Esophagus (tissue), 2 donors: ENCODE measurements around the gene STOX2. TPM values are rescaled to one million over a fixed set of nuclear protein-coding genes. Genes with fewer than 3 reads are reported as not detected.

Experiments used
- H3K27ac ChIP-seq, 2 donors: one replicate each; pipeline ENCODE4 v1.5.1; 2013; ENCODE audit warnings: low read depth in 2 of 2, mild to moderate bottlenecking in 2 of 2, inconsistent platforms in 1 of 2, low read length in 1 of 2, moderate library complexity in 1 of 2
- H3K27me3 ChIP-seq, 2 donors: one replicate each; pipeline ENCODE4 v1.6.1; 2013; ENCODE audit warnings: low read length in 2 of 2, control low read depth in 1 of 2, mild to moderate bottlenecking in 1 of 2; ENCODE audit not compliant: insufficient read depth in 2 of 2, control insufficient read depth in 1 of 2
- H3K36me3 ChIP-seq, 2 donors: one replicate each; pipeline ENCODE4 v1.6.1; 2013; ENCODE audit warnings: low read length in 1 of 2; ENCODE audit not compliant: control insufficient read depth in 2 of 2, insufficient read depth in 2 of 2
- H3K4me1 ChIP-seq, 2 donors: one replicate each; pipeline ENCODE4 v1.6.1; 2013; ENCODE audit warnings: low read length in 1 of 2; ENCODE audit not compliant: control insufficient read depth in 2 of 2, insufficient read depth in 2 of 2
- H3K4me3 ChIP-seq, 2 donors: one replicate each; pipeline ENCODE4 v1.5.1; 2013; ENCODE audit warnings: low read length in 2 of 2, mild to moderate bottlenecking in 2 of 2, low read depth in 1 of 2, moderate library complexity in 1 of 2
- H3K9me3 ChIP-seq, 2 donors: one replicate each; pipeline ENCODE4 v1.6.1; 2013; ENCODE audit warnings: mild to moderate bottlenecking in 2 of 2, low read depth in 1 of 2, low read length in 1 of 2, moderate library complexity in 1 of 2; ENCODE audit not compliant: control insufficient read depth in 2 of 2, insufficient read depth in 1 of 2
- WGBS, 2 donors: extraction: QIAGEN DNeasy Blood & Tissue Kit; methylation state at CpG; one replicate each; pipeline ENCODE4 v1.1.7; 2013; 5-methylcytosine and 5-hydroxymethylcytosine counted together
- polyA plus RNA-seq, 2 donors: library from polyadenylated mRNA; stranded (reverse); fragments of 200-250 nt; gene quantifications; one replicate each; pipeline ENCODE4 v1.2.3, GENCODE V29; 2013
- donor health status: healthy with polysubstance abuse.
- donor health status: Bipolar disorder and iron deficiency.

STOX2 gene
- polyA plus RNA-seq, 2 donors = 2.6 to 3.3 TPM

DNA sequence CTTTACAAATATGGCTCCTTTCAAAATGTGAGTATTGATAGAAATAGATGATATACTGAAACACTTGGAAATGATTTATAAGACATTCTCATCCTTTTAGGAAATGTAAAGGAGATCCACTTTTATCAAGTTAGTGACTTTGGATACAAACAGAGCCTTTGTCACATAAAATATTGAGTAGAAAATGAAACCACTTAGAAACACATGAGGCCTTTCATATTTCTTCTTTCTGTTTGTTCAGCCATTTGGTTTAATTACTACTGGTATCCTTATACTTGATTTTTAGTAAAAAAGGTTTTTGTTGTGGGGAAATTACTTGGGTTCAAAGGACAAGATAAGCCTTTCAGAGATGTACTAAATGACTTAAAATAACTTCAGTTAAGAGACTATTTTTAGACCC lies 4.1 kb downstream of the STOX2 start:
- Histone ChIP-seq H3K9me3 (no peaks in the 10 kb centered on the region), H3K27me3 (no peaks in the 10 kb centered on the region), H3K36me3 (no peaks in the 10 kb centered on the region), H3K4me1 (peaks cover 5 to 10% of the 10 kb centered on the region in 2 donors), H3K27ac (no peak overlapping the region), H3K4me3 (no peak overlapping the region)

DNA sequence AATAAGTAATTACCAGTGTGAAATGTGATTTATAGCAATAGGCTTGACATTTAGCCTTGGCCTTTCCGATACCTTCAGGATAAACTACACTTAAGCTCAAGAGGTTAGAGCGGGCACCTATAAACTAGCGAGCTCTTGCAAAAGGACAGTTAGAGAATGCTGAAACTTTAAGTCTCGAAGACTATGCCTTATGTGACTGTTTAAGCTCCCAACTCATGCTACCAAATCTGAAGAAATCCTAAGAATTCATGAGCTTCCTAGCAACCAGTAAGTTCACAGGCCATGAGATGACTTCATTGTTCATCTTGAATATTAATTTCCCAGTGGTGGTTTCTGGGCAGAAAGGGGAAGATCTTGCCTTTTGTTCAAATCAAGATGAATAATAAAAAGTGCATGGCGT lies 4.7 kb downstream of the STOX2 start:
- H3K36me3 ChIP-seq = no peaks in the 10 kb centered on the region
- H3K4me1 ChIP-seq = peaks cover 5 to 10% of the 10 kb centered on the region in 2 donors
- no peaks in the 10 kb centered on the region for H3K9me3 ChIP-seq
- no peak overlapping the region for H3K4me3 ChIP-seq
- no peak overlapping the region for H3K27ac ChIP-seq
- WGBS, 2 donors = 90 to 93% methylated on average over 5 of the region's 5 CpGs
- no peaks in the 10 kb centered on the region for H3K27me3 ChIP-seq

DNA sequence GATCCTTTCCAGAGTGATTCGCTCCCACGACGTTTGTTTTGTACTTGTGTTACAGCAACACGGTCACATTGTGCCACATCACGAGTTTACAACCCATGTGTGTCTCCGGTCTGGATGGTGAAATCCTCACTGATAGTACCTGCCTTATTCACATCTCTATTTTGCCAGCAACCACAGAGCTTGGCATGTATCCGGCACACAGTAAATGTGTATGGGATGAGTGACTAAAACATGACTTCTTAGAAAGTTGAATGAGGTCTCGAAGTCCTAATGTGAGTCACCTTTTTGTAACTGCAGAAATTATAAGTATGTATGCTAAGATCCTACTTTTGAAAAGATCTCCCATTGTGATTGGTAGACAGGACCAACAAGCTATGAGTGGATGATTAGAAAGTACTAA lies 7.5 kb downstream of the STOX2 start:
- H3K36me3 ChIP-seq = no peaks in the 10 kb centered on the region
- no peak overlapping the region for H3K27ac ChIP-seq
- 71 to 81% methylated on average over 8 of the region's 8 CpGs for WGBS, 2 donors
- H3K4me1 ChIP-seq = peaks cover 0 to 3% of the 10 kb centered on the region in 2 donors
- H3K4me3 ChIP-seq = no peak overlapping the region
- H3K27me3 ChIP-seq = no peaks in the 10 kb centered on the region
- no peaks in the 10 kb centered on the region for H3K9me3 ChIP-seq

DNA sequence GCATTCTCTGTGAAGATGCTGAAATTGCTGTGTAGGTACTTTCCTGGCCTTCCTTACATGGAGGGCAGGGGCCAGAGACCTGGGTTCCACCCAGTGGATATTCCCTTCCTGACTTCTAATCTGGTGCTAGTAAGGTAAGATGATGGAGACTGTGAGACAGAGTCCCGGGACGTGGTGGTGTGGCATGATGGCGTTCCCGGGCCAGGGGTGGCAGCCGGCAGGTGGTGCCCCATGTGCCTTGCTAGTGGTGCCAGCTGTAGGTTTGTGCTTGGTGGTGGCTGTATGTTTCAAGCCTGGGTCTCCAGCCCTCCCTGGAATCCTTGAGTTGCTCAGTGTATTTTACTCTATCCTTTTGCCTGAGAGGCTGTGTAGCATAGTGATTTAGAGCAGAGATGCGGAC lies 10.9 kb downstream of the STOX2 start:
- Histone ChIP-seq H3K4me1 (peaks cover 0 to 7% of the 10 kb centered on the region in 2 donors), H3K4me3 (no peak overlapping the region), H3K9me3 (no peaks in the 10 kb centered on the region), H3K27ac (no peak overlapping the region), H3K27me3 (no peaks in the 10 kb centered on the region), H3K36me3 (no peaks in the 10 kb centered on the region)
- 81 to 98% methylated on average over 5 to 6 of the region's 6 CpGs for WGBS, 2 donors

DNA sequence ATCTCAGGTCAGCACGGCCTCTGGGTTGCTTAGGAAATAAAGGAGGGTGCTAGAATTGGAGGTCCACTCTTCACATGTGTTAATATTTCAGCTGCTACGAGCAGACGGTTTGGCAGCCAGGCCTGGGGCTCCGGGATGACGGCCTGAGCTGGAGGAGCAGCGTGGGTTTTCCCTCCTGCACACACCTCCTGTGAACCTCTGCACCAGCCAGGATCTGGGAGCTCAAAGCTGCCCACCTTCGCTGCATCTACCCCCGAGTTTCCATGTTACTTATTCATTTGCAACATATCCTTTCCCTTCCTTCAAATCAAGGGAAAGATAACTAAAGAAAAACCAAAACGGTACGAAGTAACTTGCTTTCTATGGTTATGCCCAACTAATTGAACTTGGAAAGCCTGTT lies 13.6 kb downstream of the STOX2 start:
- H3K27me3 ChIP-seq = no peaks in the 10 kb centered on the region
- WGBS, 2 donors = 84 to 88% methylated on average over 10 of the region's 10 CpGs
- H3K4me3 ChIP-seq = no peak overlapping the region
- H3K27ac ChIP-seq = no peak overlapping the region
- peaks cover 0 to 4% of the 10 kb centered on the region in 2 donors for H3K4me1 ChIP-seq
- no peaks in the 10 kb centered on the region for H3K36me3 ChIP-seq
- H3K9me3 ChIP-seq = no peaks in the 10 kb centered on the region

DNA sequence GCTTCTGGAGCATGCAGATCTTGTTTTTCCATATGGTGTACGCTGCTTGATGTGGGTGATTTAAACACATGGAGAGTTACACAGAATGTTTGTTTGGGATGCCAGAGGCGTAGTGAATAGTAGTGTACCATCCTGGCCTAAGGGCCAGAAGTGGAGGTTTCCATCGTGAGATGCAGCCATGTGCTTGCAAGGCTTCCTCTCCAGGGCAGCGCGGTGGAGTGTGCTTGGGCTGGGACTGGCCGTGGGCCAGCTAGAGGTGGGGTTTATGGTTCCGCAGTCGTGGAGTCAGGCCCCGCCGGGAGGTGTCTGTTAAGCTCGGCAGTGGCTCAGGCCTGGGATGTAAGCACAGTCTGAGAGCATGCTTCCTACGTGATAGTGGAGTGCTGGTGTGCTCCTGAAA lies 14.0 kb downstream of the STOX2 start:
- peaks cover 0 to 4% of the 10 kb centered on the region in 2 donors for H3K4me1 ChIP-seq
- H3K36me3 ChIP-seq = no peaks in the 10 kb centered on the region
- no peaks in the 10 kb centered on the region for H3K27me3 ChIP-seq
- no peak overlapping the region for H3K27ac ChIP-seq
- WGBS, 2 donors = 70 to 75% methylated on average over 12 of the region's 12 CpGs
- H3K4me3 ChIP-seq = no peak overlapping the region
- H3K9me3 ChIP-seq = no peaks in the 10 kb centered on the region

DNA sequence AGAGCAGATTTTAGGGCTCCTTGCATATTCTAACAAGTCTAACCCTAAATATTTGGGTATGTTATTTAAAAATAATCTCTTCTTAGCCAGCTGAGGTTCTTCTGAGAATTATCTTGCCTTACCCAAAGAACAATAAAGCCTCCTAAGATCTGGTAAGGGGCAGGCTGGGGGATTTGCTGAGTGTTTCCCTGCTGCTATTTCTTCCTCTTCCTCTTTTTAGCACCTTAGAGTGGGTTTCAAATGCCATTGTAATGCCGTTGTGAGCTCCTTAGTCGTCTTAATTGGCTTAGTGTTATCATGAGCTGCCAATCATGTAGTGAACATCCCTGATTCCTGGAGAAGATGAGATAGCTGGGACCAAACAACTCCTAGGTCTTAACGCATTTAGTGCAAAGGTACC lies 15.4 kb downstream of the STOX2 start:
- Histone ChIP-seq H3K4me1 (peaks cover 0 to 4% of the 10 kb centered on the region in 2 donors), H3K4me3 (no peak overlapping the region), H3K27ac (no peak overlapping the region), H3K27me3 (no peaks in the 10 kb centered on the region), H3K36me3 (no peaks in the 10 kb centered on the region), H3K9me3 (no peaks in the 10 kb centered on the region)
- 42 to 60% methylated on average over 3 of the region's 3 CpGs for WGBS, 2 donors

DNA sequence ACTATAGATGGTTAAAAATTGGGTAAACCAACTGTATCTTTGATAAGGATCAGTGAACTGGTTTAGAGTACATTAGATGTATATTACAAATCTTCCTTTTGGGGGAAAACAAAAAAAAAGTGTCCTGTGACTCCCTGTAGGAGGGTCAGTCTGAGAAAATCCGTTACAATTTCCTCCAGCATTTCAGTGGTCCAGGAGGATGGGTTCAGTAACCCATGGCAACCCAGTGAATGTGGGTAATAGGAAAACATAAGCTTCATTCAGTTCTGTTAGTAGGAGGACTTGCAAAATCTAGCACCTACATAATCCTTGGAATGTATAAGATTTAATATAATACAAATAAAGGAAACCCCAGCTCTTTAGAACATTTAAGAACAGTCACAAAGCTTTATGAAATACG lies 16.2 kb downstream of the STOX2 start:
- H3K9me3 ChIP-seq = no peaks in the 10 kb centered on the region
- no peak overlapping the region for H3K4me3 ChIP-seq
- no peak overlapping the region for H3K27ac ChIP-seq
- WGBS, 2 donors = 74 to 83% methylated on average over 2 of the region's 2 CpGs
- no peaks in the 10 kb centered on the region for H3K36me3 ChIP-seq
- peaks cover 0 to 4% of the 10 kb centered on the region in 2 donors for H3K4me1 ChIP-seq
- H3K27me3 ChIP-seq = no peaks in the 10 kb centered on the region

DNA sequence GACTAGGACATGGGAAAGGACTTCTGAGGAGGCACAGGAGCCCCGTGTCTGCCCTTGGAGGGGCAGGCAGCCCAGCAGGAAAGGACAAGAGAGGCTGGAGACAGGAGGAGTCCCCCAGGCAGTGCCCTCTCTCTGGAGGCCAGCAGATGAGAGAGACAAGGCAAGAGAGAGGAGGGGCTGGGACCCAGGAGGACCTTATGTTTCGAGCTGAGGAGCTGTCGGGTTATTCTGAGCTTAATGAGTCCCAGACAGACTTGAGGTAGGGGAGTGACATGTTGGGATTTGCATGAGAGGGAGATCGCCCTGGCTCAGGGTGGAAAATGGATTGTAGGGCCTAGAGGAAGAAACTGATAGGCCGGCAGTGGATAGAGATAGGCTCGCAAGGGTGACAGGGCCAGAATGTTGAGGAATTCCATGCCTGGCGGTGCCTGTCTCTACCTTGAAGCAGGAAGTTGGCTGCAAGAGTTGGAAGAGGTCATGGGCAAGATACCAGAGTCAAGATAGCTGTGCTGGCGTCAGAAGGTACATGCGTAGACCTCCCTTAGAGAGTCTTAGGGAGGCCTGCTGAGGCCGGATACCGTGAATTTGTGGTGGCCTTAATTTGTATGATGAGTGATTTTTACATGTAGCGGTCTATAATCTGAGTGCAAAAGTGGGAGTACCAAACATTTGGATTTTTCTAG lies 19.4 kb downstream of the STOX2 start:
- Histone ChIP-seq H3K9me3 (no peaks in the 10 kb centered on the region), H3K4me3 (no peak overlapping the region), H3K4me1 (no peaks in the 10 kb centered on the region), H3K27ac (no peak overlapping the region), H3K36me3 (no peaks in the 10 kb centered on the region), H3K27me3 (no peaks in the 10 kb centered on the region)
- 88 to 95% methylated on average over 12 of the region's 12 CpGs for WGBS, 2 donors

DNA sequence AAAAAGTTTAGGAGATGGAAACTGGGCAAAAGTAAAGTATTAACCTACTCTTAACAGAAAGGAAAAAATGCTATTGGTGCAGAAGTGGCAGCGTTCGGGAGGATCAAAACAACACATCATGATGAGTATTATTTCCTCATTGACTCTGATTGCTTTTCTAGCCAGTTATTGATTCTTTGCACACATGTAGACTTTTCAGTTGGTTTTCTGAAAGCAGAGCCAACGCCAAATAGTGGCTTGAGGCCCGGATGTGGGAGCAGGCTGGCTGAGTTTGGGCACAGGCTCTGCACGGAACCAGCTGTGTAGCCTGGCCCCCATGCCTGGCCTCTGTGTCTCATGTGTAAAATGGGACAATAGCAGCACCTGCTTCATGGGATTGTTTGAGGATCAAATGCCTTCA lies 21.8 kb downstream of the STOX2 start:
- Histone ChIP-seq H3K4me1 (no peaks in the 10 kb centered on the region), H3K4me3 (no peak overlapping the region), H3K27me3 (no peaks in the 10 kb centered on the region), H3K27ac (no peak overlapping the region), H3K36me3 (no peaks in the 10 kb centered on the region), H3K9me3 (no peaks in the 10 kb centered on the region)
- 71 to 89% methylated on average over 5 of the region's 5 CpGs for WGBS, 2 donors
